B cell (primary cell): ENCODE results near the gene PLCL1.

Experiments
- EZH2 ChIP-seq: IDR thresholded peaks from 2 replicates; pipeline ENCODE4 v1.6.1; 2012; ENCODE audit warnings: borderline replicate concordance, low read depth, mild to moderate bottlenecking, moderate library complexity, low read length; ENCODE audit not compliant: insufficient read depth, poor library complexity, severe bottlenecking
- TF ChIP-seq, protein P1 (sequence below): fragments of 200-600 bp; IDR thresholded peaks from one replicate; pipeline ENCODE4 v1.8.0; 2022; ENCODE audit warnings: antibody characterized with exemption, mild to moderate bottlenecking

DNA sequence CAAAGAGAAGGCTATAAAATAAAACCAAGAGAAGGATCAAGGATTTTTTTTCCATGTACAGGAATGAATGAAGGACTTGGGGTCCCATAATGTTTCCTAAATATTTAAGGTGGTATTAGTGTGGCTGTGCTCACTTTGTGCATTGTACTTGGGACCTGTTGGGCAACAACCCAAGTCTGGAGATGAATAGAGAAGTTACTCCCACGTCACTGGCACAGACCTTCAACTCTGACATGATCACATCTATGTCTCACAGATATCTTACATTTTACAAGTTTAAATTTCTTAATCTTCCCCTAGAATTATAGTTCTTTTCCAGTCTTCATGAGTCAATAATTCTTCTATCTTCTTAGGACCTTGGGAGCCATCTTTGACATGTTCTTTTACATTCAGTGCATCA lies 133.4 kb downstream of the PLCL1 start:
- no peak for TF ChIP-seq EZH2
- TF ChIP-seq, protein P1, sequence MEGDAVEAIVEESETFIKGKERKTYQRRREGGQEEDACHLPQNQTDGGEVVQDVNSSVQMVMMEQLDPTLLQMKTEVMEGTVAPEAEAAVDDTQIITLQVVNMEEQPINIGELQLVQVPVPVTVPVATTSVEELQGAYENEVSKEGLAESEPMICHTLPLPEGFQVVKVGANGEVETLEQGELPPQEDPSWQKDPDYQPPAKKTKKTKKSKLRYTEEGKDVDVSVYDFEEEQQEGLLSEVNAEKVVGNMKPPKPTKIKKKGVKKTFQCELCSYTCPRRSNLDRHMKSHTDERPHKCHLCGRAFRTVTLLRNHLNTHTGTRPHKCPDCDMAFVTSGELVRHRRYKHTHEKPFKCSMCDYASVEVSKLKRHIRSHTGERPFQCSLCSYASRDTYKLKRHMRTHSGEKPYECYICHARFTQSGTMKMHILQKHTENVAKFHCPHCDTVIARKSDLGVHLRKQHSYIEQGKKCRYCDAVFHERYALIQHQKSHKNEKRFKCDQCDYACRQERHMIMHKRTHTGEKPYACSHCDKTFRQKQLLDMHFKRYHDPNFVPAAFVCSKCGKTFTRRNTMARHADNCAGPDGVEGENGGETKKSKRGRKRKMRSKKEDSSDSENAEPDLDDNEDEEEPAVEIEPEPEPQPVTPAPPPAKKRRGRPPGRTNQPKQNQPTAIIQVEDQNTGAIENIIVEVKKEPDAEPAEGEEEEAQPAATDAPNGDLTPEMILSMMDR: no peak
